A549 (cell line): ENCODE results near the gene NEK1. TPM values are rescaled to one million over a fixed set of nuclear protein-coding genes. Genes with fewer than 3 reads are reported as not detected.
"Not testable (repeated sequence)": the region's sequence is repeated elsewhere in the genome, so short reads cannot be mapped to it uniquely, and the experiment has no call there.

ENCODE experiments used
- ATAC-seq, 2 experiments: fragments of 200-7000 bp in 1 of 2; fragments of >200 bp in 1 of 2; cut with Nextera tagmentation in 1 of 2; cut with Tn5 transposase in 1 of 2; 3 replicates each; pipeline versions ENCODE4 v1.8.0 to v1.9.1; 2018 to 2020; ENCODE audit warnings: mild to moderate bottlenecking in 1 of 2, moderate library complexity in 1 of 2
- CTCF ChIA-PET: fragments of 300-600 bp; sonication (Branson Sonifier 250); formaldehyde crosslinking; extraction: SDS; loops from one replicate; lab custom pipeline; 2021; ENCODE audit warnings: antibody characterized with exemption, inconsistent platforms; lab: Yijun Ruan, JAX
- POLR2A ChIA-PET: fragments of 350-600 bp; formaldehyde crosslinking; extraction: SDS; loops from one replicate; lab custom pipeline; 2021; ENCODE audit warnings: antibody characterized with exemption, inconsistent platforms; lab: Yijun Ruan, JAX
- DNase-seq, 2 experiments: peaks; one replicate each; pipeline versions ENCODE4 v3.0.0 to v3.0.0-alpha.2; 2011 to 2016; ENCODE audit warnings: low read depth in 1 of 2, low spot score in 1 of 2
- FAIRE-seq: peaks from 2 replicates; lab custom pipeline; 2011; peaks lifted over from hg19 to GRCh38; lab: Jason Lieb, UNC
- H3K27ac ChIP-seq, 2 experiments: fragments of >200 bp; sonication (Bioruptor Twin); formaldehyde crosslinking; 3 replicates each; pipeline ENCODE4 v1.5.1; 2016 to 2017
- H3K4me1 ChIP-seq: fragments of >200 bp; sonication (Bioruptor Twin); formaldehyde crosslinking; 3 replicates; pipeline ENCODE4 v1.6.1; 2016
- H3K4me2 ChIP-seq: fragments of >200 bp; sonication (Bioruptor Twin); formaldehyde crosslinking; 3 replicates; pipeline ENCODE4 v1.6.1; 2016
- H3K4me3 ChIP-seq: fragments of >200 bp; sonication (Bioruptor Twin); formaldehyde crosslinking; 3 replicates; pipeline ENCODE4 v1.5.1; 2016
- H3K9me3 ChIP-seq: fragments of >200 bp; sonication (Bioruptor Twin); formaldehyde crosslinking; 3 replicates; pipeline ENCODE4 v1.6.1; 2016
- CBX2 ChIP-seq: fragments of 200-600 bp; sonication (generic); IDR thresholded peaks from 2 replicates; pipeline ENCODE4 v1.6.1; 2016; ENCODE audit warnings: low read depth, mild to moderate bottlenecking, borderline replicate concordance
- CHD4 ChIP-seq: fragments of 200-600 bp; sonication (generic); IDR thresholded peaks from 2 replicates; pipeline ENCODE4 v1.6.1; 2016; ENCODE audit warnings: antibody characterized with exemption, mild to moderate bottlenecking, borderline replicate concordance
- FOSB ChIP-seq: fragments of 250-450 bp; sonication (Bioruptor Pico); IDR thresholded peaks from 2 replicates; pipeline ENCODE4 v1.5.0; 2020; ENCODE audit warnings: mild to moderate bottlenecking, moderate library complexity
- FOXS1 ChIP-seq: fragments of 250-450 bp; sonication (Bioruptor Pico); IDR thresholded peaks from 2 replicates; pipeline ENCODE4 v1.5.0; 2020; ENCODE audit warnings: mild to moderate bottlenecking, moderate library complexity
- HEYL ChIP-seq: fragments of 250-450 bp; sonication (Bioruptor Pico); IDR thresholded peaks from 2 replicates; pipeline ENCODE4 v1.8.0; 2021; ENCODE audit warnings: mild to moderate bottlenecking, moderate library complexity
- JUN ChIP-seq, 2 experiments: fragments of >200 bp; sonication (Bioruptor Twin); formaldehyde crosslinking; IDR thresholded peaks; 2 replicates in 1 of 2; 3 replicates in 1 of 2; pipeline ENCODE4 v1.6.1; 2016 to 2017
- KDM1A ChIP-seq: fragments of 200-600 bp; sonication (generic); IDR thresholded peaks from 2 replicates; pipeline ENCODE4 v1.6.1; 2016; ENCODE audit warnings: low read depth, mild to moderate bottlenecking
- MYC ChIP-seq: IDR thresholded peaks from 2 replicates; pipeline ENCODE4 v1.6.1; 2012; ENCODE audit warnings: mild to moderate bottlenecking, inconsistent platforms, low read length, improper control_type of control experiment, borderline replicate concordance
- NFE2L2 ChIP-seq: fragments of 150-350 bp; conservative IDR thresholded peaks from 2 replicates; pipeline ENCODE4 v1.6.1; 2014; ENCODE audit warnings: low read length
- NPAS2 ChIP-seq: fragments of 250-450 bp; sonication (Bioruptor Pico); IDR thresholded peaks from 2 replicates; pipeline ENCODE4 v1.8.0; 2022; ENCODE audit warnings: mild to moderate bottlenecking, moderate library complexity, borderline replicate concordance
- PHF8 ChIP-seq: fragments of 200-600 bp; sonication (generic); IDR thresholded peaks from 2 replicates; pipeline ENCODE4 v1.6.1; 2016; ENCODE audit warnings: low read depth, mild to moderate bottlenecking, antibody characterized with exemption, moderate library complexity, borderline replicate concordance
- POLR2A ChIP-seq: IDR thresholded peaks from 2 replicates; pipeline ENCODE4 v1.6.1; 2012; ENCODE audit warnings: mild to moderate bottlenecking, low read length
- RCOR1 ChIP-seq: fragments of 150-350 bp; IDR thresholded peaks from 2 replicates; pipeline ENCODE4 v1.6.1; 2014; ENCODE audit warnings: antibody characterized with exemption, low read length, low read depth
- TFCP2L1 ChIP-seq: fragments of 250-450 bp; sonication (Bioruptor Pico); IDR thresholded peaks from 2 replicates; pipeline ENCODE4 v1.5.0; 2021; ENCODE audit warnings: mild to moderate bottlenecking
- ZC3H11A ChIP-seq: fragments of 450-650 bp; IDR thresholded peaks from 2 replicates; pipeline ENCODE4 v1.6.1; 2014; ENCODE audit warnings: antibody characterized with exemption, mild to moderate bottlenecking
- WGBS: methylation state at CpG from one replicate; pipeline ENCODE4 v1.1.6; 2017; ENCODE audit errors: missing lambda C conversion rate; 5-methylcytosine and 5-hydroxymethylcytosine counted together
- polyA plus RNA-seq, 4 experiments: library from polyadenylated mRNA; depleted of rRNA in 3 of 4; stranded (reverse); fragments of >200 nt; fragmentation: RNase III in 1 of 4; extraction: RNeasy Plus Mini Kit Qiagen cat#74134 plus additional on column Dnase treatment in 1 of 4; gene quantifications; 2 replicates in 3 of 4; 3 replicates in 1 of 4; pipeline ENCODE4 v1.2.3, GENCODE V29; 2011 to 2017
- TF ChIP-seq, protein P1 (sequence below): fragments of 200-600 bp; sonication (generic); IDR thresholded peaks from 2 replicates; pipeline ENCODE4 v1.6.1; 2016; ENCODE audit warnings: antibody characterized with exemption, mild to moderate bottlenecking, moderate library complexity
- TF ChIP-seq, protein P2 (sequence below): IDR thresholded peaks from 2 replicates; pipeline ENCODE4 v1.6.1; 2012; ENCODE audit warnings: low read depth, borderline replicate concordance
- TF ChIP-seq, protein P3 (sequence below): IDR thresholded peaks from 2 replicates; pipeline ENCODE4 v1.6.1; 2012

The NEK1 gene
- polyA plus RNA-seq, 2 of the 4 experiments (the other 2 are of a cell fraction), result 3.2 to 5.8 TPM

DNA sequence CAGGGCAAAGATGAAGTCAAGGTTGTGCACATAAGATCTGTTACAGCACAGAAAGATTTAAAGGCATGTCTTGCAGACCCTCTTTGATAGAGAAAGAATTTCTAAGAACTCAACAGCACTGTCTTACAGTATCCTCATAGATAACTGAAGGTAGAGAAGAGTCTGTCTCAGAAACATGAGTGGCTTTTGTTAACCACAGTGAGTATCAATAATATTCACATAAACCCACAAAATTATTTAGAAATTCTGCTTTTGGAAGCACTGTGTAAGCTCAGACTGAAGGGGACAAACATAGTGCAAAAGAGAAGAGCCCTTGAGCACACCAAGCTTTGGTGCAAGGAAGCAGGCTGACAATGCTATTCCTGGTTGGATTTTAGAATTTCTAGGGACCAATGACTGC is 175.6 kb downstream of the NEK1 start (continued):
- TF ChIP-seq MYC, result no peak
- TF ChIP-seq, protein P1, sequence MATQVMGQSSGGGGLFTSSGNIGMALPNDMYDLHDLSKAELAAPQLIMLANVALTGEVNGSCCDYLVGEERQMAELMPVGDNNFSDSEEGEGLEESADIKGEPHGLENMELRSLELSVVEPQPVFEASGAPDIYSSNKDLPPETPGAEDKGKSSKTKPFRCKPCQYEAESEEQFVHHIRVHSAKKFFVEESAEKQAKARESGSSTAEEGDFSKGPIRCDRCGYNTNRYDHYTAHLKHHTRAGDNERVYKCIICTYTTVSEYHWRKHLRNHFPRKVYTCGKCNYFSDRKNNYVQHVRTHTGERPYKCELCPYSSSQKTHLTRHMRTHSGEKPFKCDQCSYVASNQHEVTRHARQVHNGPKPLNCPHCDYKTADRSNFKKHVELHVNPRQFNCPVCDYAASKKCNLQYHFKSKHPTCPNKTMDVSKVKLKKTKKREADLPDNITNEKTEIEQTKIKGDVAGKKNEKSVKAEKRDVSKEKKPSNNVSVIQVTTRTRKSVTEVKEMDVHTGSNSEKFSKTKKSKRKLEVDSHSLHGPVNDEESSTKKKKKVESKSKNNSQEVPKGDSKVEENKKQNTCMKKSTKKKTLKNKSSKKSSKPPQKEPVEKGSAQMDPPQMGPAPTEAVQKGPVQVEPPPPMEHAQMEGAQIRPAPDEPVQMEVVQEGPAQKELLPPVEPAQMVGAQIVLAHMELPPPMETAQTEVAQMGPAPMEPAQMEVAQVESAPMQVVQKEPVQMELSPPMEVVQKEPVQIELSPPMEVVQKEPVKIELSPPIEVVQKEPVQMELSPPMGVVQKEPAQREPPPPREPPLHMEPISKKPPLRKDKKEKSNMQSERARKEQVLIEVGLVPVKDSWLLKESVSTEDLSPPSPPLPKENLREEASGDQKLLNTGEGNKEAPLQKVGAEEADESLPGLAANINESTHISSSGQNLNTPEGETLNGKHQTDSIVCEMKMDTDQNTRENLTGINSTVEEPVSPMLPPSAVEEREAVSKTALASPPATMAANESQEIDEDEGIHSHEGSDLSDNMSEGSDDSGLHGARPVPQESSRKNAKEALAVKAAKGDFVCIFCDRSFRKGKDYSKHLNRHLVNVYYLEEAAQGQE, result no peak
- no peak for TF ChIP-seq TFCP2L1 (CRISPR knock-in tag)
- TF ChIP-seq PHF8, result no peak
- no peak for TF ChIP-seq KDM1A

DNA sequence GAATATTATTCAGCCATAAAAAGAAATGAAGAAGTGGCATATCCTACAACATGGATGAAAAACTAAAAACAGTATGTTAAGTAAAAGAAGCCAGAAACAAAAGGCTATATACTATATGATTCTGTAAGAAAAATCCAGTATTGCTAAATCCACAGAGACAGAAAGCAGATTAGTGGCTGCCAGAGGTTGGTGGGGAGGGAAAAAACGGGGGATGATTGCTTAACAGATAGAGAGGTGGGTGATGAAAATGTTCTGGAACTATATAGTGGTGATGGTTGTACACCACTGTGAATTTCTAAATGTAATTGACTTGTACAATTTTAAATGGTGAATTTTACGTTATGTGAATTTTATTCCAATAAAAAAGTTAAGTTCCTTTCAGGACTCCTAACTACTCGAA is 184.0 kb downstream of the NEK1 start:
- ATAC-seq (no peak), FAIRE-seq (no peak), DNase-seq (no peak)
- no peak overlapping the region for H3K27ac ChIP-seq
- no peak for TF ChIP-seq PHF8
- TF ChIP-seq JUN (IDR thresholded peaks at IDR 0.05), result no peak
- no peak for TF ChIP-seq NPAS2 (CRISPR knock-in tag)
- TF ChIP-seq, protein P2, sequence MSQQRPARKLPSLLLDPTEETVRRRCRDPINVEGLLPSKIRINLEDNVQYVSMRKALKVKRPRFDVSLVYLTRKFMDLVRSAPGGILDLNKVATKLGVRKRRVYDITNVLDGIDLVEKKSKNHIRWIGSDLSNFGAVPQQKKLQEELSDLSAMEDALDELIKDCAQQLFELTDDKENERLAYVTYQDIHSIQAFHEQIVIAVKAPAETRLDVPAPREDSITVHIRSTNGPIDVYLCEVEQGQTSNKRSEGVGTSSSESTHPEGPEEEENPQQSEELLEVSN, result no peak
- TF ChIP-seq NFE2L2, result no peak
- TF ChIP-seq CBX2, result no peak
- no peak for TF ChIP-seq HEYL (CRISPR knock-in tag)
- no peak for TF ChIP-seq RCOR1
- no peak for TF ChIP-seq FOSB (CRISPR knock-in tag)
- POLR2A ChIA-PET, result no interaction called here
- no peaks in the 10 kb centered on the region for H3K4me1 ChIP-seq
- H3K4me2 ChIP-seq, result no peak overlapping the region
- CTCF ChIA-PET, result no interaction called here
- no peaks in the 10 kb centered on the region for H3K9me3 ChIP-seq
- H3K4me3 ChIP-seq, result no peak overlapping the region
- WGBS, result 51% methylated on average over 3 of the region's 3 CpGs

DNA sequence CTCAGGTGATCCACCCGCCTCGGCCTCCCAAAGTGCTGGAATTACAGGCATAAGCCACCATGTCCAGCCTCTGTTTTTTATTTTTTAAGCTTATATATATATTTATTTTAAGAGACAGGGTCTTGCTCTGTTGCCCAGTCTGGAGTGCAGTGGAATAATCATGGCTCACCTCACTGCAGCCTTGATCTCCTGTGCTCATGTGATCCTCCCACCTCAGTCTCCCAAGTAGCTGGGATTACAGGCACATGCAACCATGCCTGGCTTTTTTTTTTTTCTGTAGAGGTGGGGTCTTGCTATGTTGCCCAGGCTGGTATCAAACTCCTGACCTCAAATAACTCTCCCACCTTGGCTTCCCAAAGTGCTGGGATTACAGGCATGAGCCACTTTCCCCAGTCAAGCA is 184.7 kb downstream of the NEK1 start:
- H3K4me2 ChIP-seq, CTCF ChIA-PET, ATAC-seq, H3K4me1 ChIP-seq, H3K4me3 ChIP-seq, H3K27ac ChIP-seq, FAIRE-seq, DNase-seq, POLR2A ChIA-PET, H3K9me3 ChIP-seq: not testable (repeated sequence)
- 87% methylated on average over 2 of the region's 2 CpGs for WGBS

DNA sequence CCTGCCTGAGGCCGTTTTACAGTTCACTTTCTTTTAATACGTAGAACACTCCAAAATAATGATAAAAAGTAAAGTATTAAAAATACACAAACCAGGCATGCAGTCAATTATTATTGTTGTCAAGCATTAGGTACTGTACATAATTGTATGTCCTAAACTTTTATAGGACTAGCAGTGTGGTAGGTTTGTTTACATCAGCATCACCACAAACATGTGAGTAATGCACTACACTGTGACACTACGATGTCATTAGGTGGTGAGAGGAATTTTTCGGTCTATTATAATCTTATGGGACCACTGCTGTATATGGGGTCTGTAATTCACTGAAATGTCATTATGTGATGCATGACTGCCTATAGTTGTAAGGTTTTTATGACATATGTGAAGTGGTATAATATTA is 192.1 kb downstream of the NEK1 start:
- Histone ChIP-seq H3K4me2 (no peak overlapping the region), H3K4me3 (no peak overlapping the region), H3K4me1 (no peaks in the 10 kb centered on the region), H3K9me3 (no peaks in the 10 kb centered on the region), H3K27ac (no peak overlapping the region)
- DNase-seq, result no peak
- no peak for TF ChIP-seq ZC3H11A
- CTCF ChIA-PET, result no interaction called here
- WGBS, result 76% methylated on average over 4 of the region's 4 CpGs
- ATAC-seq, result no peak
- no peak for FAIRE-seq
- POLR2A ChIA-PET, result no interaction called here

DNA sequence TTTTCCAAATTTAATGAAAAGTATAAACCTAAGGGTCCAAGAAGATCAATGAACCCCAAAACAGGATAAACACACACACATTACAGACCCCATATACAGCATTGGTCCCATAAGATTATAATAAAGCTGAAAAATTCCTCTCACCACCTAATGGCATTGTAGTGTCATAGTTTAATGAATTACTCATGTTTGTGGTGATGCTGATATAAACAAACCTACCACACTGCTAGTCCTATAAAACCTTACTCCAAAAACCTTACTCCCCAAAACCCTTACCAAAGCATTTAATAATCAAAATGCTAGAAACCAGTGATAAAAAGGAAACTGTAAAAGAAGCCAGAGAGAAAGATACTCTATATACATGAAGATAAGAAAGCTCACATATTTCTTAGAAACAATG is 193.5 kb downstream of the NEK1 start:
- ChIA-PET POLR2A (no interaction called here), CTCF (no interaction called here)
- no peaks in the 10 kb centered on the region for H3K9me3 ChIP-seq
- H3K4me1 ChIP-seq, result no peaks in the 10 kb centered on the region
- H3K4me3 ChIP-seq, result no peak overlapping the region
- TF ChIP-seq FOXS1 (no peak), NPAS2 (CRISPR knock-in tag) (no peak), POLR2A (no peak), MYC (no peak), CHD4 (no peak)
- TF ChIP-seq, protein P3, sequence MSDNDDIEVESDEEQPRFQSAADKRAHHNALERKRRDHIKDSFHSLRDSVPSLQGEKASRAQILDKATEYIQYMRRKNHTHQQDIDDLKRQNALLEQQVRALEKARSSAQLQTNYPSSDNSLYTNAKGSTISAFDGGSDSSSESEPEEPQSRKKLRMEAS, result no peak
- TF ChIP-seq, protein P2, result no peak
- DNase-seq (no peak), FAIRE-seq (no peak), ATAC-seq (no peak)
- no peak overlapping the region for H3K27ac ChIP-seq
- H3K4me2 ChIP-seq, result no peak overlapping the region
